C4-2B (cell line): ENCODE results near the gene ZNF804B.

Experiments
- H3K27ac ChIP-seq: fragments of 450-650 bp; 2 replicates; pipeline ENCODE4 v1.5.1; 2017
- ZFX ChIP-seq: fragments of 450-650 bp; IDR thresholded peaks from 2 replicates; pipeline ENCODE4 v1.6.1; 2017
- TF ChIP-seq, protein P1 (sequence below): fragments of 450-650 bp; conservative IDR thresholded peaks from 2 replicates; pipeline ENCODE4 v1.5.1; 2017; ENCODE audit warnings: mild to moderate bottlenecking

Gene ZNF804B

DNA sequence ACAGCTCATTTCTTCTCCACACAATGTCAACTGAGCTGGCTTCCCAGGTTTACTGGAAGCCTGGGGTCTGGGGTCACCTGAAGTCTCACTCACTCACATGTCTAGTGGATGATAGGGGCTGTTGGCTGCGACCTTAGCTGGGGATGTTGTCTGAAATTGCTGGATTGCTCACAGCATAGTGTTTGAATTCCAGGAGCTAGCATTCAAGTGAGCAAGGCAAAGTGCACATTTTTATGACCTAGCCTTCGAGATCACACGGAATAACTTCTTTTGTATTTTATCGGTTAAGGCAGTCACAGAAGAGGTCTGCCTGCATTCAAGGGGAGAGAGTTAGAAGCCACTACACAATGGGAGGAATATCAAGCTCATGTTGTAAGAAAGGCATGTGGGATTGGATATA is 32.4 kb downstream of the ZNF804B start:
- no peak for TF ChIP-seq ZFX
- TF ChIP-seq, protein P1, sequence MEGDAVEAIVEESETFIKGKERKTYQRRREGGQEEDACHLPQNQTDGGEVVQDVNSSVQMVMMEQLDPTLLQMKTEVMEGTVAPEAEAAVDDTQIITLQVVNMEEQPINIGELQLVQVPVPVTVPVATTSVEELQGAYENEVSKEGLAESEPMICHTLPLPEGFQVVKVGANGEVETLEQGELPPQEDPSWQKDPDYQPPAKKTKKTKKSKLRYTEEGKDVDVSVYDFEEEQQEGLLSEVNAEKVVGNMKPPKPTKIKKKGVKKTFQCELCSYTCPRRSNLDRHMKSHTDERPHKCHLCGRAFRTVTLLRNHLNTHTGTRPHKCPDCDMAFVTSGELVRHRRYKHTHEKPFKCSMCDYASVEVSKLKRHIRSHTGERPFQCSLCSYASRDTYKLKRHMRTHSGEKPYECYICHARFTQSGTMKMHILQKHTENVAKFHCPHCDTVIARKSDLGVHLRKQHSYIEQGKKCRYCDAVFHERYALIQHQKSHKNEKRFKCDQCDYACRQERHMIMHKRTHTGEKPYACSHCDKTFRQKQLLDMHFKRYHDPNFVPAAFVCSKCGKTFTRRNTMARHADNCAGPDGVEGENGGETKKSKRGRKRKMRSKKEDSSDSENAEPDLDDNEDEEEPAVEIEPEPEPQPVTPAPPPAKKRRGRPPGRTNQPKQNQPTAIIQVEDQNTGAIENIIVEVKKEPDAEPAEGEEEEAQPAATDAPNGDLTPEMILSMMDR: no peak
- H3K27ac ChIP-seq: no peak overlapping the region

DNA sequence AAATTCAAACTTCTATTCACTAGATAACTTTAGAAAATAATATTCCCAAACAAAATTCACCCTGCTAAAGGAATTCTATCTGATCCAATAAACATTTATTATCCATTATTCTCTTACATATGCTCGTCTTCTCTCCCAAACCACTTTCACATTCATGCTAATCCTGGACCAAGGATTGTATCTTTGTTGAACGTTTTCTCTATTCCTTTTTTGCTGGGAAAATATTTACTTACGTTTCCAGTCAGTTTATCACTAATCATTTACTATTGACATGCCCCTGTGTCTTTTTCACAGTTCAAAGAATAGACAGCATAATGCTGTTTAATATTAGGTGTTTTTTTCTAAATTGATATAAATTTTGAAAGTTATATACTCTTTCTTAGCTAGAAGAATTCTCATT is 32.9 kb downstream of the ZNF804B start:
- TF ChIP-seq, protein P1: no peak
- TF ChIP-seq ZFX: no peak

DNA sequence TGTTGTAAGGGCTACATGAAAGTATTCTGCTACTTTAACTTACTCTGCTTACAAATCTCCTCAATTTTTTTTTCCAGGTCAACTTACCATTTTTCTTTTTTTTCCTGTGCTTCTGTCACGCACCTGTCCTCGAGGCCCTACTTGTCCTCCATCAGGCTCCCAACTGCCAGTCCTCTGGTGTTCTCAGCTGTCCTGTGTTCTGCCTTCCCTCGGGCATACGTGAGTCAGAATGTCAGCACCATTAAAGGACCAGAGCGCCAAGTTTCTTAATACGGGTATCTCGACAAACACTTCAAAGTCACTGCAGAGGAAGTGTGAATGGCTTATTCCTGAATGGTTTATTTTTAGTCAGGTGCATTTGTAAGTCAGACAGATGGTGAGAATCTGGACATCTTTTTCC is 36.1 kb downstream of the ZNF804B start, which contains the start of gene TEX47:
Gene TEX47, minus strand, starts transcription at position 185 of the 400 bp plus-strand sequence. CDS start 795 bp downstream, outside the sequence.
- TF ChIP-seq ZFX: no peak

More for the DNA sequence above, 32.9 kb downstream of the ZNF804B start:
- H3K27ac ChIP-seq: no peak overlapping the region

DNA sequence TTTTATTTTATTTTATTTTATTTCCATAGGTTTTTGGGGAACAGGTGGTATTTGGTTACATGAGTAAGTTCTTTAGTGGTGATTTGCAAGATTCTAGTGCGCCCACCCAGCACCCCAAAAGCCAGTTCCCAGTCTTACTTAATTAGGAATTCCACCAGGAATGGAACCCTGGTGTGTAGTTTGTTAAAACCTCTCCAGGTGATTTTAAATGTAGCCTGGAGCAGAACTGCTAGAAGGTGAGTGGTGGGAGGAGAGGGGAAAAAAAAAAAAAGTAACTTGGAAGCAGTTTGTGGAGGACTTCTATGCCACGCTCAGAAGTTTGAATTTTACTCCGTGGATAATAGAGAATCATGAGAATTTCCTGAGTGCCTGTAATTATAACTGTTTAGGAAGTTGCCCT is 41.5 kb downstream of the ZNF804B start:
- H3K27ac ChIP-seq: no peak overlapping the region
- TF ChIP-seq, protein P1: no peak
- TF ChIP-seq ZFX: no peak

More for the DNA sequence above, 36.1 kb downstream of the ZNF804B start, which contains the start of gene TEX47:
- H3K27ac ChIP-seq: no peak within 1 kb of the TSS

DNA sequence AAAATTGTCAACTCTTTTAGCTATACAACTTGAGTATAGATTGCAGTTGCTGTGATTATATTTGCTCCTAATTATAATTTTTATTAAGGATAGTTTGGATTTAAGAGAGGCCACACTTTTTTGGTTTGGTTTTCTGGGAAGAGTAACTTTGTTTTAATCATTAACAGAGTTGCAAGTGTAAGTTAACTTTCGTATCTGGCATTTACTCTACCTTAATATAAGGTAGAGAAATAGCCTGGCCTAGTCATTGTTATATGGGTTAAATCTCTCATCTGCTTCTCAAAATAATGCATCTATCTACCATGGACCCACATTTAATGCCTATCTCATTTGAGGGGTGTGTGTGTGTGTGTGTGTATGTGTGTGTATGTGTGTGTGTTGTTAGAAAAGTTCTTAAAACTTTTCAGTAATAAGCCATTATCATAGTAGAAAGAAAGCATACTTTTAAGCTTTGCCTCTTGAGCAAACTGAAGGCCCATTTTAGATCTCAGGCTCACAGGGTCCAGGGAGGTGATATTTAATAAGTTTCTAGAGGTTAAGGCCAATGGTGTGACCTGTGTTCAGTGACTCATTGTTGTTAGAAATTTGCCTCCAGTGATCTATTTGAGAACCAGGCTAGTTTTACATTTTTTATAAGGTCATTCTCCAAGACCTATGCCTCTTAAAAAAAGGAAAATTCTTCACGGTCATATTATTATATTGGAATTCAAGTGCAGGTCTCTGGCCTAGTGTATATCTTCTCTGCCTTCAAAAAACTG is 47.0 kb downstream of the ZNF804B start:
- H3K27ac ChIP-seq: no peak overlapping the region

DNA sequence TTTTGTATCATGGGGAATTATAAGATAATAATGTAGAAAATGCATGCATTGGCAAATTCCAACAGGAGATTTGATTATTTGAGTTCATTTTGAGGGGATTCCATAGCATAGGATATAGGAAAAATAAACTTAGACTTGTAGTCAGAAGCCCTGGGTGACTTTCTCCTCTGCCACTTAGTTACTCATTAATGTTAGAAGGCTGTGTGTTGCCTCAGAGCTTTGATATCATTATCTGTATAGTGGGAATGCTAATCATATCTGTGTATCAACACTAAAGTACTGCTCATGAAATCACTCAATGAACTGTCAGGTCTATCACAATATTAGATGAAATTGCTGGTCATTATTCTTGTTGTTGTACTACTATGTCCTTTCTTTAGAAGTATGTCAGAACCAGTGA is 59.1 kb downstream of the ZNF804B start:
- TF ChIP-seq, protein P1: no peak
- no peak for TF ChIP-seq ZFX
- H3K27ac ChIP-seq: no peak overlapping the region

More for the DNA sequence above, 47.0 kb downstream of the ZNF804B start:
- TF ChIP-seq, protein P1: no peak
- no peak for TF ChIP-seq ZFX

DNA sequence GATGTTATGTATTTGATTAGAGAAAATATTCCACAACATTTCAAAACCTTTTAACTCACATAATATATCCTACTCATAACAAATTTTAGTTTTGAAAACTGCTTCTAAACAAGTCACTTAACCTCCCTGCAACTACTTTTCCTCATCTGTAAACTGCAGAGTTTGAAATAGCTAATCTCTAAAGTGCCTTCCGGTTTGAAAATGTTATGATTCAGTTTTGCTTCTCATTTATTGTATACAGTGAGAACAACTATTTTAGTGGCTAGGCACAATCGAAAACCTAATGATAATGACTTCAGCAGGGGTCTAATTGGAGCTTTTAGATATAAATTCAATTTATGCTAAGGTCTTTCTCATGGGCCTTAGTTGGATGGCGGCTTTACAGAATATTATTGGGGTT is 66.7 kb downstream of the ZNF804B start:
- H3K27ac ChIP-seq: no peak overlapping the region
- TF ChIP-seq, protein P1: no peak
- no peak for TF ChIP-seq ZFX
